GM19324 (cell line): Measurements from ENCODE around the gene GRID1.
"Not testable (repeated sequence)": the region's sequence is repeated elsewhere in the genome, so short reads cannot be mapped to it uniquely, and the experiment has no call there.

Experiments
- ATAC-seq: cut with Tn5 transposase; IDR thresholded peaks from one replicate; pipeline ENCODE4 v1.9.1; 2021; ENCODE audit warnings: mild to moderate bottlenecking, moderate library complexity; ENCODE audit not compliant: unreplicated experiment, low FRiP score

Gene GRID1

DNA sequence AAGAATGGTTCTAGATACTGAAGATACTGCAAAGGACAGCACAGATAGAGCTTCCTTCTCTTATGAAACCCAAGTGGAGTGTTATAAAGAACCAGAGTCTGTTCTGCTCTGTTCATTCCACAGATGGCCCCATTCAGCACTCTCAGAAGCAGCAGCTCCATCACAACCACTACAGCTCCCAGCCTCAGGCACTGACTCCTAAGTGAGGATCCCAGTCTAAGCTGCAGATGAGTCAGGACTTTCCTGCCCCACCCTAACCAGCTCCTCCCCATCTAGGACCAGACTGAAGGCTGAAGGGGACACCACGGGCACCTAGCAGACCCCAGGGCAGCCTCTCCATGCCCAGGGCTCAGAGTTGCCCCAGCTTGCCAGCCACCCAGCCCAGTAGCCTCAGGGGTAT, 379.8 kb downstream of the GRID1 start:
- ATAC-seq, result no peak

DNA sequence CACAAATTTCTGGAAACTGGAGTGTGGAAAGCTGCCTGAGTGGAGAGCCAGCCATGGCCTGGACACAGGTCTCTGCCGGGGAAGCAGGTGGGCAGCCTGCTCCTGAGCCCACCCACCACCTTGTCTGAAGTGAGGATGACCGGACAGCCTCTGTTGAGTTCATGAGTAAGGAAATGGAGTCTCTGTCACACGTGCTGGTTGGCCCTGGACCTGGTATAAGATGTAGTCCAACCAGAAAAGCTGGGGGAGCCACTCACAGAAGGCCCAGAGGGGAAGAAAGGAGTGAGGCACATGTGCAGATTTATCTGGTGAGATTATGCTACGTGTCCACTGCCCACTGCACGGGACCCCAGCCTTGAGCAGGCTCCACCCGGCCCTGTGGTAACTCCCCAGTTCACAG, 383.5 kb downstream of the GRID1 start:
- no peak for ATAC-seq

DNA sequence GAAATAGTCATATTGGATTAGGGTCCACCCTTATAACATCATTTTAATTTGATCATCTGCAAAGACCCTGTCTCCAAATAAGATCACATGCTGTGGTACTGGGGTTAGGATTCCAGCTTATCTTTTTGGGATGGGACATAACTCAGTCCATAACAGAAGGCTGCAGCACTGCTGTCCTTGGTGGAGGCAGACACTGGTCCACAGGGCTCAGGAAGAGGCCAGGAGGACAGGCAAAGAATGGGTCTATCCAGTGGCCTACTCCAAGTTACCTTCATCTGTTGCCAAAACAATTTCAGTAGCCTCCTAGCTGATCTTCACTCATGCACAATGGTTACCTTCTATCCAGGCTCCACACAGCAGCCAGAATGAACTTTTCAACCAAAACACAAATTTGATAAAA, 387.0 kb downstream of the GRID1 start:
- ATAC-seq, result no peak

DNA sequence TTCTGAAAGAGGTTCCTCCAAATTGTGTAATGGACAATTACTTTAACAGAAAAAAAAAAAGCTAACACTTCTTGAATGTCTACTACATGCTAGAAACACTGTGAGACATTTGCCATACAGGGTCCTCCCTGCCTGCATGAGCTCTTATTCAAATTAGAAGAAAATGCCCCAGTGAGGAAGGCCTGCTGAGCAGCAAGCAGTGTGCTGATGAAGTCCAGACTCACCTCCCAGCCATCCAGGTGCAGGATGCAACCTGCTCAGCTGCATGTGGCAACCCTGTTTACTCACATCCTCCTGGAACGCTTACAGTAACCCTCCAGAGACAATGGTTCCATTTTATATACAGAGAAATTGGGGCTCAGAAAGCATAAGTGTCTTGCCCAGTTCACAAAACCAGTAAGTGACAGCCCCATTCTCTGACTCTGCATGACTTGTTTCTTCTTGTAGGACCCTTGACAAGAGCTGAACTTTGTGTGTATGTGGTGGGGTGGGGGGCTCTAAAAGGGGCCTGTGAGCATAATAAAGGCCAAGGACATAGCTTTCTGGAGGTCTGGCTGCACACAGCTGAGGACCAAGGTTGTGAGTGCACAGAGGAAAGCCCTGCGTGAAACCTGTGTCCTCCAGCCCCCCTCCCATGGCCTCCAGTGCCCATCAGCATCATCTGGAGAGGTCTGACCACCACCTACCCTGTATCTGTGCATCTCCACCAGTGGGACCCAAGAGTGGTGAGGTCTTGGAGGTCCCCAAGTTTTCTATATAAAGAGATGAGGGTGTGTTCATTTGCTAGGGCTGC, 387.8 kb downstream of the GRID1 start:
- no peak for ATAC-seq

DNA sequence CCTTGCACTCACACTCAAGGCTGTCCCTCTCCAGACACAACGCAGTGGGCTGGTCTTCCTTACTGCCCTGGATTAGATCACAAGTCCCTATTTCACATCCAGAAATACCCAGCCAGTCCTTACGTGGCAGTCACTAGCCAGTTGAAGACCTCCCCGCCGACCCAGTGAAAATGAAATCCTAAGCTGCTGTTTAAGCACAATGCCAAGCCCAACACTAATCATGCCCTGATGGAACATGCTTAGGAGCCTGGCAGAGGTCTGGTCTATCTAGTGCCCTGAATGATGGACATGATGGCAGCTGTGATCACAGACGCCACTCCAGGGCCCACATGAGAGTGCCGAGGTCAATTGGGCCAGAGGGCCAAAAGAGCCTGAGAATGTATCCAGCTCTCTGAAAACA, 389.0 kb downstream of the GRID1 start:
- ATAC-seq, result no peak

DNA sequence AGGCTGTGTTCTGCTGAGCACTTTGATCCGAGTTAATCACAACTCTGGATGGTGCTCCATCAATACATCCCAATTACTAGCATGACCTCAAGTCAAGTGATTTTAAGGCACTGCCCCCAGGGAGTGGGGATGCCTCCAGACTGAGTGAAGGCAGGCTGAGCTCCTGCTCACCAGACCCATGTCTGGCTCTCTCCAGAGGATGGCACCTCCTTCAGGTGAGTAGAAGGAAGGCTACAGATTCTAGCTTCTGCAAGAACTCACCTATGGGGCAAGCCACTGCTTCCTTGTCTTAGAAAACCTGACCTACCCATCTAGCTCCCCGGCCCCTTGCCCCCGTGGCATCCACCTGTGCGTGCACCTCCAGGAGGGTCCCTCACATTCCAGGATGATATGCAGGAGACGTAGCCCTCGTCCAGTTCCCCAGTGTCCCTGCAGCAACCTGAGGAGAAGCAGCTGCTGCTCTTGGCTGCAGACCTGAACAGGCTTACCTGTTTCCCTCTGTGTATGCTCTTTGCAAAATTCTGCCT, 390.3 kb downstream of the GRID1 start:
- ATAC-seq, result no peak

DNA sequence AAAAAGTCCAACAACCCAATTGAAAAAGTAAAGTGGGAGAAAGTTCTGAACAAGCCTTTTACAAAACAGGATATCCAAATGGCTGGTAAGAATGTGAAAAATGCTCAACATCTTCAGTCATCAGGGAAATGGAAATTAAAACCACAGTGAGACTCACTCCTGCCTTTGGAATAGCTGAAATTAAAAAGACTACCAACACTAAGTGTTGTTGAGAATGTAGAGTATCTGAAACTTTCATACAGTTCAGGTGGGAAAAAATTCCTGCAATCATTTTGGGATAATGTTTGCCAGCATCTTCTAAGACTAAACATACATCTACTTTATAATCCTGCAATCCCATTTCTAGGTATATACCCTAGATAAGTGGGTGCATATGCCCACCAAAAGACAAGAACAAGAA, 395.1 kb downstream of the GRID1 start:
- ATAC-seq, result no peak

DNA sequence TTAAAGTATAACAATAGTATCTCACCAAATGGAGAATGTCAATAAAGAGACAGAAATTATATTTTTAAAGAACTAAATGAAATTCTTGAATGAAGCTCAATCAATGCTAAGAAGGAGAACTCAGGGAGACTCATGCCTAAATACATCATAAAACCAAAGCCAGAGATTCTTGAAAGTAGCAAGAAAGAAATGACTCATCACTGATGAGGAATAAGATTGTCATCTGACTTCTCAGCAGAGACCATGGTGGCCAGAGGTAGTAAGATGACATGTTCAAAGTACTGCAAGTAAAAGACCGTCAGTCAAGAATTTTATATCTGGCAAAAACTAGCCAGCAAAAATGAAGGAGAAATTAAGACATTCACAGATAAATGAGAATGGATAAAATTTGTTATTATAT, 399.0 kb downstream of the GRID1 start:
- no peak for ATAC-seq

DNA sequence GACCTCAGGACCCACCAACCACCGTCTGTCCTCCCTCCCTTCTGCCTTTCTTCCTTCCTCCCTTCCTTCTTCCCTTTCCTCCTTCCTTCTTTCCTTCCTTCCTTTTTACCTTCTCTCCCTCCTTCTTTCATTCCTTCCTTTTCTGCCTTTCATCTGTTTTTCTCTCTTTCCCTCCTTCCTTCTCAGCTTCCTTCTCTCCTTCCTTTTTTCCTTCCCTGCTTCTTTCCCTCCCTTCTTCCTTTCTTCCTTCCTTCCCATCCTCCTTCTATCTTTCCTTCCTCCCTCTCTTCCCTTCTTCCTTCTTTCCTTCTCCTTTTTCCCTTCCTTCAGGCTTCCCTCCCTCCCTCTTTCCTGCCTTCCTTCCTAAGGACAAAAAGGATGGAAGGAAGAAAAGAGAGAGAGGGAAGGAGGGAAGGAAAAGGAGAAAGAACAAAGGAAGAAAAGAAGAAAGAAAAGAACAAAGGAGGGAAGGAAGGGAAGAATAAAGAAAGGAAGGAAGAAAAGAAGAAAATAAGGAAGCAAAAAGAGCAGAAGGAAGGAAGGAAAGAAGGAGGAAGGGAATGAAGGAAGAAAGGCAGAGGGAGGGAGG, 405.0 kb downstream of the GRID1 start:
- ATAC-seq, result no peak

DNA sequence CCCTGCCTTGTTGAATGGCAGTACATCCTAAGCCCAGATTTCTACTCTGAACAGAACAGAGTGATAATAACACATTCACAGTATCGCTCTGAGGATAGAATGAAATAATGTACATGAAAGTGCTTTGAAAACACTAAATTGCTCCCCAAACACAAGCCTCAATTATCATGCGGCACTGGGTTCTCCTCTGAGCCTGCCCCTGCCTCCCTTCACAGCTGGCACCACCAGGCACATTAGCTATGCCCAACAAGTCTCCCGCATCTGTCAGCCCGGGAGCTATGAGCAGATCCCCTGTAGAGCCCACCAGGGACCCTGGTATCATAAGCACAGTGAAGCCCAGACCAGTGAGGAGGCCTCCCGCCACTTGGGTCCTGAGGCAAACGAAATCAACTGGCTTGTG, 405.5 kb downstream of the GRID1 start:
- ATAC-seq, result no peak

DNA sequence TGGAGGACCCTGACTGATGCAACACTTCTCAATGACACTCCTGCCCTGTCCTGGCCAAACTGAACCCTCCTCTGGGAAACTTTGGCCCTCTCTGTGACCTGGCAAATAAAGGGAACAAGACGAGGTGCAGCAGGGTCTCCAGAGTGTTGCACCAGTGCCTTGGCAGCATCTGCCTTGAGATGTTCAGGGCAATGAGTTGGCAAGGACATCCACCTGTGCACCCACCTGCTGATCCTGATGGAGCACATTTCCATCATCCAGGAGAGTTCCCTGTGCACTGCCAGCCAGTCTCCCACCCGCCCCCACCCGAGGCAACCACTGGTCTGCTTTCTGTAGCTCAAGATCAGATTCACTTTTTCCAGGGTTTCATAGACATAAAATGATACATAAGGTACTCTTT, 407.4 kb downstream of the GRID1 start:
- ATAC-seq, result no peak

DNA sequence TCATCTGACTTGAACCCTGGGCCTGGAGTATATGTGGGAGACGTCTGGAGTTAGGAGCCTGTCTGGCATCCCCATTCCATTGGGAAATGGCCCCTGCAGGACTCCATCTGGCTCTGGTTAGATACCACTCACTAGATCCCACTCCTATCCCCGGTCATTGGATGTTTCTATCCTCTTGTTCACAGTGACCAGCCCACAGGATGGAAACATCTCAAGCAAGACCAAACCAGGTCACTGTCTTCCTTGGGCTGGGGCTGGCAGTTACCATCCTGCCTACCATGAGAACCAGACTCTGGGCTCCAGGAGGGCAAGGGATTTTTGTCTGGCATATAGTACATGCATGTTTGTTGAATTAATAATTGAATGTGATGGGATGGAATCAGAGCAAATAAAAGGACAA, 415.7 kb downstream of the GRID1 start:
- ATAC-seq, result no peak

DNA sequence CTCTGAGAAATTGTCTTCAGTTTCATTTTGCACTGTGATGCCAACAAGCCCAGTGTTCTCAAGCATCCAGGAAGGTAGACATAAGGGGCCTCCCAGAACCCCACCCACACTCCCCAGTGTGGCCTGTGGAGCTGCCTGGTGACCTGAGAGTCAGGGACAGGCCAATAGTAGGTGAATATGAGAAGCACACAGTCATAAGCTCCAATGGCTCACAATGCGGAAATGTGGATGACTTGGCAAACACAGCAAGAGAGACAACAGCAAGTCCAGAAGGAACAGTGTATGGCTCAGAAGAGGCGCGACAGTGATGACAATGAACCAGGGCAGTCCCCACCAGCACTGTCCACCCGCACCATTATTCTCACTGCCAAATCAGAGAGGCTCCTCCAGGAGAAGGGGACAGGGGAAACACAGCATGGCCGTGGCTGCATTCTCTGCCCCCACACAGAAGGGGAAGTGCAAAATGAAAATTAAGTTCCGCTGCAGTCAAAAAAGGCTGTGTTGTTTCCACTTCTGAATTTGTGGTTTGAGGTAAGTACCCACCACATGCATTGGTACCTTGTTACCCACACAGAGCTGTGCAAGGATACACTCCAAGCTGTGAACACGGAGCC, 419.8 kb downstream of the GRID1 start:
- peak; percentile 95 for ATAC-seq

DNA sequence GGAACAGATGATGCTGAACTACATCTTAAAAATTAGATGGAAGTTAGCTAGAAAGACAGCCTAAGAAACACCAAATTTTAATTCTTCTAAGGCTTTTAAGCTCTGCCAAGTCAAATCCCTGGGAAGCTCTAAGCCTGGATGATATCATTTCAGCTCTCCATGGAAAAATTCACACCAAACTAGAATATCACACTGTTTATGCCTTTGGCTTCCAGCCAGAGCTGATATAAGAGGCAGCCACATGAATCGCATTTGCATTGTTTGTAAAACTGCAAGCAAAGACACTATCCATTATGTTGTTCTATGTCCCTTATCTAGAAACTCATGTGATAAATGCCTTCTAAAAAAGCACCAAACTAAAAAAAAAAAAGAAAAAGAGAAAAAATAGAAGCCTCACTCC, 430.4 kb downstream of the GRID1 start:
- ATAC-seq, result no peak

DNA sequence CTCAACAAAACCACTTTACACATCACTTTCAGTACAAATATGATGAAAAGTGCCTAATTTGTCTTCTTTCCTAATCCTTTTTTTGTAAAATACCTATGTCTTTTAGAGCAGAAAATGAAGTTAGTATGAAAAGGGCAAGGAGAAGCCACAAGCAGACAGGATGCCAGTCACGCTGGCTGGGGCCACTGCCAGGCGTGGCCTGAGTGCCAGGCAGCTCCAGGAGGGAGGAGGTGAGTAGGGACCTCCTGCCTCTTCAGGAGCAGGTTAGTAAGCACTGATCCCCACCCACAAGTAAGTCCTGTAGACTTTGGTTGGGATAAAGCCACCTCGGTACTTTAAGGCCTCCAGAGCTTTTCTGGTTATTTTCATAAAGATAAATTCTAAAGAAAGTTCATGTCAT, 432.0 kb downstream of the GRID1 start:
- ATAC-seq, result no peak

DNA sequence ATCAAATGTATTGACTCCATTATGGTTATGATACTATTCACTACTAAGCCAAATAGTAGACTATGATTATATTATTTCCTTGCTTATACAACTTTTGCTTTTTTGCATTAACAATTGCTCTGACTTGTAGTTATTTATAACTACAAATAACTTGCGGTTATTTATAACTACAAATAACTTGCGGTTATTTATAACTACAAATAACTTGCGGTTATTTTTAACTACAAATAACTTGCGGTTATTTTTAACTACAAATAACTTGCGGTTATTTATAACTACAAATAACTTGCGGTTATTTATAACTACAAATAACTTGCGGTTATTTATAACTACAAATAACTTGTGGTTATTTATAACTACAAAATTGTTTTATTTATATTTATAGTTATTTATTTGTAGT, 436.6 kb downstream of the GRID1 start:
- not testable (repeated sequence) for ATAC-seq

DNA sequence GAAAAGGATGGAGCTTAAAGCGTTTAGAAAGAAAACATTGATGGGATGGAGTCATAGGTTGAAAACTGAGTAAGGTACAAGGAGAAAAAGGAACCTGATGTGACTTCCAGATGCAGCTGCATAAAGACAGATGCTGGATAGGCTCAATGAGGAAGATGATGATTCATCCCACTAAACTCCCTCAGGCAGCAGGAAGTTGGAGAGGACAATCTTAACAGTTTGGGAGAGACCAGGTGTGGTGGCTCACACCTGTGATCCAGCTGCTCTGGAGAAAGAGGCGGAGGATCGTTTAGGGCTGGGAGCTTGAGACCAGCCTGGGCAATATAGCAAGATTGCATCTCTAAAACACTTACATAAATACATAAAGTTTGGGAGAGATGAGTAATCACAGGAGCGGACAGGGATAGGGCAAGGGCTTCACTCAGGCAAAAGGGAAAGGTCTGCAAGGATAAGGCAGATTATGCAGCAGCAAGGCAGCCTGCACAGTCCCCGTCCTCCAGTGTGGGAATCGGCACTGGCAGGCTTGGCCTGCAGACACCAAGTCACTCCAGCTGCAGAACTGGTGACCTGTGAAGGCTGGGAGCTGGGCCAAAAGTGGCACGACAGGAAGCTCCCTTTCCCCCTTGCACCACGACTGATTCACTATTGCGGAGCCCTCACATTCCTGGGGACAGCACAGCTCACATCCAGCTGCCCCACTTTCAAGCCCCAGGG, 438.5 kb downstream of the GRID1 start:
- no peak for ATAC-seq

DNA sequence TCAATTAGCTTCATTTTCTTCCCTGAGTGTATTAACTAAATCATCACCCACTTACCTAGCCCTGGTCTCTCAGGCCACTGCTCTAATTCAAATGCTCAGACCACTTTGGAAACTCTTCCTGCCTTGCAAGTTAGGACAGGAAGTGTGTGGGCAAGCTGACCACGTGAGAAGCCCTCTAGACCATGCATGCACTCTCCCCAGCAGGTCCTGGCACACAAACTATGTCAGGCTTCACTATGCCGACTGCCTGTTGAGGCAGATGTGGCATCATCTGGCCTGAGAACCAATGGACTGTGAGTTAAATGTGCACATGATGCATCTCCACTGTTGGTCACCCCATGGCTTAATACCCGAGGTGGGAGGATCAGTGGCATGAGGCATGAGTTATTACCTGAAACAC, 439.6 kb downstream of the GRID1 start:
- peak; percentile 54 for ATAC-seq

DNA sequence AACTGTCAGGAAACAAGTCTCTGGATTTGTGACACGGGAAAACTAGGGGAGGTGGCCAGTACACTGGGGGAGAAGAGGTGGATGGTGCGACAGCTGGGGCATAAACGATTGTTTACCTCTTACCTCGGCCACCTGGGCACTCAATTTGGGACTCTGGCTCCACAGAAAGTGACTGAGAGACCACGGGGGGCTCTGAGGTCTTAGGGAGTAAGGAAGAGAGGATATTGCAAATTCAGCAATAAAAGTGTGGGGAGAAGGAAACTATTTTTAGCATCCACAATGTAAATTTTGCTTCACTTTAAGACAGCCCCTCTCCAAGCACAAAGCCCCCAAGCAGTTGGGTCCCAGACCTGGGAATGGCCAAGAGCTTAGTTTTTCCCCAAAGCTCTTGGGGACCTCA, 440.5 kb downstream of the GRID1 start:
- ATAC-seq, result no peak

DNA sequence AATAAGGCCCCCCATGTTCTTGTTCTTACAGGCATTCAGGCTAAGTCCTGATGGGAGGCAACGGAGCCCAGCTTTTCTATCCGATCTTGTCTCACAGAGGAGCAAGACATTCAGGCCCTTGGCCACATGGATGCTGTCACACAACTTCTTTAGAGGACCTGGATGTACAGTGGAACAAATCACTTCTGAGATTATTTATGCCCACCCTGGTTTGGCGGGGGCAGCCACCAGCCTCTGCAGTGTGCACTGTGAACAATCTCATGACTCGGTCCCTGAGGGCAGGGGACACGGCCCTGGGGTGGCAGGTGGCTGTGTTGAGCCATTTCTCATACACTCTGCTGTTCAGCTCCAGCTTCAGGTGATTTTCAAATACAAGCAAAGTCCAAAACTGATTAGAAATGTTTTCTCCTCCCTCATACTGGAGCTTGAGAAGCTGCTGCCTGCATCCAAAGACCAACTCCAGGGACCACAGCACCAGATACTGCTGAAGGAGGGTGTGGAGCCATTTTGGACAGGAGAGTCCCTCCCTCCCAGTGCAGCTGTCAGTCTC, 441.3 kb downstream of the GRID1 start:
- no peak for ATAC-seq
